GM19452 (cell line): ENCODE measurements around the gene IGHMBP2.
"Not testable (repeated sequence)": the region's sequence is repeated elsewhere in the genome, so short reads cannot be mapped to it uniquely, and the experiment has no call there.

Source experiments
- ATAC-seq: cut with Tn5 transposase; IDR thresholded peaks from one replicate; pipeline ENCODE4 v1.9.1; 2021; ENCODE audit not compliant: unreplicated experiment

IGHMBP2 gene

GRCh38 chr11:68903288-68904247 is at the start of gene IGHMBP2, which contains the start of gene MRPL21:
Gene IGHMBP2, plus strand, starts transcription at chr11:68903891. Its CDS starts 62 bp downstream, at chr11:68903953.
Gene MRPL21, minus strand, starts transcription at chr11:68903832. Its CDS starts 22 bp downstream, at chr11:68903810.
- ATAC-seq, result peak; percentile 88

DNA sequence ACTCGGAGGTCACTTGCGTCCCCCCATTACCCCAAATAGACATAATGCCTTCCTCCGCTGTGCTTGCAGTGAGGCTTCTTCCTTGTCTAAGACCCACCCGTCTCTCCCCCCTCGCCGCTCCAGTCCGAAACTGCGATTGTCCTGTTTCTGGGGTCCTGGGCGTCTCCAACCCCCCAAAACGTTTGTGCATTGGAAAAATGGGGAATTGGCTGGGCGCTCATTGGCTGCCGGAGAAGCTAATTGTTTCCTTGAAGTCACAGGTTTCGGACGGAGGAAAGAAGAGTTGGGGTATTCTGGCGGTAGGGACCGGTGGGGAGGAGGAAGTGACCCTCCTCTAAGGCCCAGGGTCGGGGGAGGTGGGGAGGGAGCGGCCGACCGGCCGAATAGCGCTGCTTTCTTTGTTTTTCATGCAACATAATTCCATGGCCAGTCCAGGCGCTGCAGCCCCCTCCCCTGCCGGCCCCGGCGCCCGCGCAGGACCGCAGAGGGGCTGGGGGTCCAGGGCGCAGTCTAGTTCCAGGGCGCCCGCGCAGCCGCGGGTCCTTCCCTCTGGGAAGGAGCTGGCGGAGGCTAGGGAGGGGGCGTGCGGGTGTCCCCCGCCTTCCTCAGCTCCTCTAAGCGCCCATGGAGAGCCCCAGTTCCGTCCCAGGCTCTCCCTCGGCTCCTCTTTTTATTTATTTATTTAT is 49.3 kb upstream of the IGHMBP2 start:
- ATAC-seq, result no peak

- ATAC-seq, result no peak
These were observed 48.3 kb upstream of the IGHMBP2 start for GRCh38 chr11:68855205-68855981.

- not testable (repeated sequence) for ATAC-seq
These were observed 47.2 kb upstream of the IGHMBP2 start for GRCh38 chr11:68856425-68857030.

GRCh38 chr11:68857037-68857586 is 46.6 kb upstream of the IGHMBP2 start:
- ATAC-seq, result no peak

GRCh38 chr11:68859123-68859522 is 44.6 kb upstream of the IGHMBP2 start:
- no peak for ATAC-seq

DNA sequence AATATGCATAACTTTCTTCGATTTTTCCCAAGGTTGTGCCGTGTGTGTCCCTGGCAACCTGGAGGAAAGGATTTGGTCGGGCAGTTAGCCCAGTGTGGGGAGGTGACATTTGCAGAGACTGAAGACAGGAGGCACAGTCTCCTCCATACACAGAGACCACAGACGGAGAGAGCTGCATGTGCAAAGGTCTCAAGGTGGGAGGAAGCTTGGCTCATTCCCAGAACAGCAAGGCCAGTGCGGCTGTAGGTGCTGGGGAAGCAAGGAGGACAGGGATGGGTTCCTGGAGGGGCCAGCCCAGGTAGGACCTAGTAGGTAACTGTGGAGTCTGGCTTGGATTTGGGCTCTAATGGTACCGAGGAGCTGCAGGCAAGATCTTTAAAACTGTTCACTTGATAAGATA is 41.3 kb upstream of the IGHMBP2 start:
- no peak for ATAC-seq

DNA sequence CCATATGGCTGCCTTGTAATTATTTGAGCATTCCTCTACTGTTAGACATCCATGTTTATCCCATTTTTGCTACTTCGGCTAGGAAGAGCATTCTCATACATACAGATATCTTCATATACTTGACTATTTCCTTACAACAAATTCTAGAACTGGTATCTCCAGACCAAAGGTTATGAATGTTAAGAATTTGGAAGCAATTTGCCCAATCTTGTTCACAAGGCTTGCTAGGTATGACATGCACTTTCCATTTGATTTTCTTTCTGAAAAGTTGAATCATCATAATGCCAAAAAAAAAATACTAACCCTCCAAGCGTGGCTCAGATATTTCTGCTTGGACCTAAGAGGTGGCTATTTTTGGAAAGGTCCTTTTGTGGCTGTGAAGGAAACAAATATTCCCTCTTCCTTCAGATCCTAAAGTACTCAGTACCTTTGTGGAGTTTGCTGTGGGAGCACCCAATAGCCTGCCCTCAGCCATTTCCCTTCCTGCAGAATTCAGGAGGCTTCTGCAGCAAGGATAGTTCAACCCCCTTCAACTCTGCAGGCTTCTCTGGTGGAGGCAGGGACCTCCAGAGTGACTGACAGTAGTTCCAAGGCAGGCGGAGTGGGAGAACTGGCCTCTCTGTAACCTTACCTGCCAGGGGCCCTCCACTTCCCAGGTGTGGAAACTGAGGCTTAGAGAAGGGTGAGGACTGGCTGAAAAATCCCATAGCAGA is 40.0 kb upstream of the IGHMBP2 start:
- ATAC-seq, result no peak

- ATAC-seq, result no peak
These were observed 38.5 kb upstream of the IGHMBP2 start for GRCh38 chr11:68865241-68865640.

- no peak for ATAC-seq
These were observed 36.6 kb upstream of the IGHMBP2 start for GRCh38 chr11:68867066-68867465.

DNA sequence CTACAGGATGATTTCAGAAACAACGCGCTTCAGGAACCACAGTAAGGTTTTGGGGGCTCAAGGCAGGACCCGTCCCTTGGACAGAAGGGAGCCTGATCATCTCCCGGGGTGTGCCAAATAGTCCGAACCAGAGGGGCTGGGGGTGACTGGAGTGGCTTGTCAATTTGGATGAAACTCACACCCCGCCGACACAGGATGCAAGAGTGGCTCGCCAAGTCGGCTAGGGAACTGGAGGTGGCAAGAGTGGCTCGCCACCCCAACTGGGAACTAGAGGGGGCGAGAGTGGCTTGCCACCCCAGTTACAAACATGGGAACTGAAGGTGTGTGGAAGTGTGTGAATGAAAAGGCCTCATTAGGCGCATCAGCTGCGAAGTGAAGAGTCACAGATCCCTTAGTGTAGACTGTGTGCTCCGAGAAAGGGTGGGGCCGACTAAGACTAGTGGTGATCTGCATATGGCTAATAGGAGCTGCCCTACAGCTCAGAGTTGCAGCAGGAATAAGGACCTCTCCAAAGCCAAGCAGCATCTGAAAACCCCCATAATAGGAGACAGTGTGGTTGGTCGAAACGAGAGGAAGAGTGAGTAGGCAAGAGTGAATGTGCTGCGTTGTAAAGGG is 35.4 kb upstream of the IGHMBP2 start:
- ATAC-seq, result no peak

GRCh38 chr11:68870470-68870869 is 33.2 kb upstream of the IGHMBP2 start:
- ATAC-seq, result no peak

- ATAC-seq, result no peak
These were observed 31.3 kb upstream of the IGHMBP2 start for GRCh38 chr11:68872216-68873003.

GRCh38 chr11:68878022-68878421 is 25.7 kb upstream of the IGHMBP2 start:
- ATAC-seq, result no peak

DNA sequence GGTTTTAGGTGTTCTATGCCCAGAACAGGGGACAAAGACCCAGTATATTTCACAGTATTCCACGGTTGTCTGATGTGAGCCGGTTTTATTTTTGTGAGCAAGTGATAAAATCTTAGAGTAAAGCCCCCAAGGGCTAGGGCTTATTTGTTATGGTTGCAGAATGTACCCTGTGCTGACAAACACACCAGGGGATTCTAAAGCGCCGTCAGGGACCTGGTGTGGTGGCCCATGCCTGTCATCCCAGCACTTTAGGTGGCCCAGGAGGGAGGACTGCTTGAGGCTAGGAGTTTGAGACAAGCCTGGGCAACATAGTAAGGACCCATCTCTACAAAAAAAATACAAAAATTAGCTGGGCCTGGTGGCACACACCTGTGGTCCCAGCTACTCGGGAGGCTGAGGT is 22.8 kb upstream of the IGHMBP2 start:
- no peak for ATAC-seq

DNA sequence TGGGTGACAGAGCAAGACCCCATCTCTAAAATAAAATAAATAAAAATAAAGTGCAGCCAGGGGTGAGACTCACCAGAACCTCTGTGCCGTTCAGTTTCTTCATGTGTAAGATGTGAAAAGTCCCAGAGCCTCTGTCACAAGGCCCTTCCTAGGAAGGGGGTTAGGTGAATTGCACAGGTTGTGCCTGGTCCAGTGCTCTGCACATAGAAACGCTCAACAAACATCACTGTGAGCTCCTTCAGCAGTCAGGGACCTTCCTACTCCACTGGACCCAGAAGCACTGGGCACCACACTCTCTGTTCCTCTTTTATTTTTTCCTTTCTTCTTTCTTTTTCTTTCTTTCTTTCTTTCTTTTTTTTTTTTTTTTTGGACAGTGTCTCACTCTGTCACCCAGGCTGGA is 22.4 kb upstream of the IGHMBP2 start:
- ATAC-seq, result no peak

DNA sequence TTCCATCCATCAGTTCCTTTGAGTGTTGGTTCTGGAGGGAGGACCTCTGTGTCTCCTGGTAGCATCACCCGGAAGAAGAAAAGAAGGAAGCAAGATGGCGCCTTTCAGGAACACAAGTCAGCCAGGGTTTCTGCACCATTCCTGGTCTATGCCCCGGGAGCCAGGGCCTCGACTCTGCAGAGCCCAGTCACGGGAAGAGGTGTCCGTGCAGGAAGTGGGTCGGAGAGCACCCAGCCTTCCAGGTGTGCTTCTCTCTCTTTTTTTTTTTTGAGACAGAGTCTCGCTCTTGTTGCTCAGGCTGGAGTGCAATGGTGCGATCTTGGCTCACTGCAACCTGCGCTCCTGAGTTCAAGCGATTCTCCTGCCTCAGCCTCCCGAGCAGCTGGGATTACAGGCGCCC is 21.3 kb upstream of the IGHMBP2 start:
- no peak for ATAC-seq

- ATAC-seq, result not testable (repeated sequence)
These were observed 18.9 kb upstream of the IGHMBP2 start for GRCh38 chr11:68884827-68885226.
